ENCODE results near the gene DAB1. TPM values are rescaled to one million over a fixed set of nuclear protein-coding genes. Genes with fewer than 3 reads are reported as not detected.

Gene DAB1
- total RNA-seq, 6 experiments from 2014 or later, result 0.76 to 1.9 (median 1.1) TPM

DNA sequence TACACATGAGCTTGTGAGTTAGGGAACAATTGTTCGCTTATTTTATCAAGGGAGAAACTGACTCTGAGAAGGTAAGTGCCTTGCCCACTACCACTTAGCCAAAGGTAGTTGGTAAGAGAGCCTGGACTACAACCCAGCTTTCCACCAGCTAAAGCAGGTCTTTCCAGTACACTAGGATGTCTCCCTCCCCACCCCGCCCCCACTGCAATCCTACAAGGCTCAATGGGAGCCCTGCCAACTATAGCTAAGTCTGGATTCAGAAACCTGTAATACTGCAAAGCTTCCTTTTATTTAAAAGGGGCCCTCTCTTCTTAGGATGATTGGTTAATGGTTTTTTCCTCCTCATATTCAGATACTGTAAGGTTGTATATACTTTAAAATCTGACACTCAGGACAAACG lies 356.0 kb downstream of the DAB1 start:
- DNase-seq, result no peak
- H3K9me3 ChIP-seq, result no peaks in the 10 kb centered on the region
- H3K36me3 ChIP-seq, result no peaks in the 10 kb centered on the region
- no peaks in the 10 kb centered on the region for H3K4me1 ChIP-seq
- intact Hi-C loops (cut with DNase I), result no loop called here
- WGBS (ENCODE audit: insufficient coverage, low coverage, low lambda C conversion rate, missing lambda C conversion rate), result 80% methylated on average over 3 of the region's 3 CpGs
- H3K27ac ChIP-seq, result no peak overlapping the region
- no peaks in the 10 kb centered on the region for H3K27me3 ChIP-seq
- TF ChIP-seq, protein P1, sequence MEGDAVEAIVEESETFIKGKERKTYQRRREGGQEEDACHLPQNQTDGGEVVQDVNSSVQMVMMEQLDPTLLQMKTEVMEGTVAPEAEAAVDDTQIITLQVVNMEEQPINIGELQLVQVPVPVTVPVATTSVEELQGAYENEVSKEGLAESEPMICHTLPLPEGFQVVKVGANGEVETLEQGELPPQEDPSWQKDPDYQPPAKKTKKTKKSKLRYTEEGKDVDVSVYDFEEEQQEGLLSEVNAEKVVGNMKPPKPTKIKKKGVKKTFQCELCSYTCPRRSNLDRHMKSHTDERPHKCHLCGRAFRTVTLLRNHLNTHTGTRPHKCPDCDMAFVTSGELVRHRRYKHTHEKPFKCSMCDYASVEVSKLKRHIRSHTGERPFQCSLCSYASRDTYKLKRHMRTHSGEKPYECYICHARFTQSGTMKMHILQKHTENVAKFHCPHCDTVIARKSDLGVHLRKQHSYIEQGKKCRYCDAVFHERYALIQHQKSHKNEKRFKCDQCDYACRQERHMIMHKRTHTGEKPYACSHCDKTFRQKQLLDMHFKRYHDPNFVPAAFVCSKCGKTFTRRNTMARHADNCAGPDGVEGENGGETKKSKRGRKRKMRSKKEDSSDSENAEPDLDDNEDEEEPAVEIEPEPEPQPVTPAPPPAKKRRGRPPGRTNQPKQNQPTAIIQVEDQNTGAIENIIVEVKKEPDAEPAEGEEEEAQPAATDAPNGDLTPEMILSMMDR (IDR thresholded peaks at IDR 0.05), result no peak
- no peak for TF ChIP-seq POLR2A (IDR thresholded peaks at IDR 0.05)
- H3K4me3 ChIP-seq, result no peak overlapping the region
- peak in 2 of 4 donors; percentile 18 to 53 for ATAC-seq

DNA sequence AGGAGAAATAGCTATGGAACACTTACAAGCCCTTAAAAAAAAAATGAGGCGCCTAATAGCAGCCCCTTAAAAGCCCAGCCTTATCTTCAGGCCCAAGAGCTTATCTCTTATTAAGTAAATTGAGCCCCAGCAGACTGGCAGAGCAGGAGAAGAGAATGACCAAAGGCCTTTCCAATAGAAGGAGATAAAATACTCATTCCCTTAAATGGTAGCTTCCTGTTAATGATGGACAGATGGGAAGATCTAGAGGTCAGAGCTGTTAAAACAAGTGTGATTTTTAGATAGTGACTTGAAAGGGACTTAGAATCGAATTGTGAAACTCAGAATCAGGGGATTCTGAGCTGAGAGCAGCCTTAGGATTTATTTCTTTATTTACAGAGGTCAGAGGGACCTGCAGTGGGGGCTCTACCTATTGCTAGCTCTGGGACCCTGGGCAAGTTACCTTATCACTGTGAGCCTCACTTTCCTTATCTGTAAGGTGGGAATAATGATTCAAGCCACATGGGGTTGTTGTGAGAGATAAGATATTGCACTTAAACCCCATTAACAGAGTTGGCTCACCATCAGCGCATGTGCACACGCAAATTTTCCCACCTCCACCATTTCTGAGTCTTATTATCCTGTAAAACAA lies 356.8 kb downstream of the DAB1 start:
- H3K27me3 ChIP-seq, result no peaks in the 10 kb centered on the region
- no peak for DNase-seq
- intact Hi-C loops (cut with DNase I), result no loop called here
- ATAC-seq, result peak in 2 of 4 donors; percentile 14 to 62
- no peak overlapping the region for H3K4me3 ChIP-seq
- H3K9me3 ChIP-seq, result no peaks in the 10 kb centered on the region
- TF ChIP-seq, protein P1 (IDR thresholded peaks at IDR 0.05), result no peak
- no peak for TF ChIP-seq POLR2A (IDR thresholded peaks at IDR 0.05)
- H3K36me3 ChIP-seq, result no peaks in the 10 kb centered on the region
- no peaks in the 10 kb centered on the region for H3K4me1 ChIP-seq
- no peak overlapping the region for H3K27ac ChIP-seq
- 76% methylated on average over 4 of the region's 4 CpGs for WGBS (ENCODE audit: insufficient coverage, low coverage, low lambda C conversion rate, missing lambda C conversion rate)

DNA sequence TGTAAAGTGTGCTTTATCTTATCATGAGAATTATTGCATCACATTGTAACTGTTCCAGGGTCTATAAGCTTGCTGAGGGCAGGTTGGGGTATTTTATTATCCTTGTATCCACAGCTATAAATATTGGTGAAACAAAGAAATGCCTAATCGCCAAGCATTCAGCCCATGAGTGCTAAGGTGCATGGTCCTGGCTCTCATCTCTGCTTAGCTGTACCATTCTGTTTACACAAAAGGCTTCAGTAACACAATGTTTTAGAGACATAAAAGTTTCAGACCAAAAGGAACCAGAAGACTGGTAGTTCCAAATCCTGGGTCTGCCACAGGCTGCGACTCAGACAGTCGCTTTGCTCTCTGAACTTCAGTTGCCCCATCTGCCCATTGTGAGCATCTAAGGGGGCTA lies 358.4 kb downstream of the DAB1 start:
- DNase-seq, result no peak
- Histone ChIP-seq H3K4me1 (no peaks in the 10 kb centered on the region), H3K36me3 (no peaks in the 10 kb centered on the region), H3K9me3 (no peaks in the 10 kb centered on the region), H3K27ac (no peak overlapping the region), H3K4me3 (no peak overlapping the region), H3K27me3 (no peaks in the 10 kb centered on the region)
- WGBS (ENCODE audit: insufficient coverage, low coverage, low lambda C conversion rate, missing lambda C conversion rate), result 73% methylated on average over 2 of the region's 3 CpGs
- TF ChIP-seq, protein P1 (IDR thresholded peaks at IDR 0.05), result no peak
- no peak for TF ChIP-seq POLR2A (IDR thresholded peaks at IDR 0.05)
- peak in 1 of 4 donors; percentile 69 for ATAC-seq
- intact Hi-C loops (cut with DNase I), result no loop called here

DNA sequence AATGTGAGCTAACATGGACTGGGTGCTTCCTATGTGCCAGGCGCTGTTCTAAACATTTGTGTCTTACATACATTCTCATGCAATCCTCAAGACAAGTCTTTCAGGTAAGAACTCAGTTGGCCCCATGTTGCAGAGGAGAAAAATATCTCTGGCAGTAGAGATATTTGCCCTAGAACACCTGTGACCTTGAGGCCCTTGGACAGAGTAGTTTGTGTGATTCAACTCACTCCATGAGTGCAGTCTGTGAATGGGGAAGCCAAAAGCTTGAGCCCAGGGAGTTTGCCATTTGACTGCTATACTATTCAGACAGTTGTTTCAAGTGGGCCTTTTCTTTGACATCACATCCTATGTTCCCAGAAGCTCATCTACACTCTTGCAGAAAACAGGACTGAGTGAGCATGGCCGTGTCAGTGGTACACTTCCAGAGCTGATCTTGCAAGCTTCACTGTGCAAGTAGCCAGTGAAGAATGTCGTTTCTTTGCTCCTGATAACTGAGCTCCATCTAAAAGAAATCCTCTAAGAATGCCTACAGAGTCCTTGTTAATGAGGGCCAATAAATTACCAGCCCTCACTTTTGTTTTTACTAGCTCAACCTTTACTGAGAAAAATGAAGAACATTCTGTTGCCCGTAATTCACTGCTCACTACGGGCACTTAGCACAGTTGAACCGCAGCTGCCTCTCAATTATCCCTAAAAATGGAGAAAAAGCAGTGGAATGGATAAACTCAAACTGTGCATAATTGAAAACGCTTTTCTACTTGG lies 359.3 kb downstream of the DAB1 start:
- DNase-seq, result no peak
- H3K27me3 ChIP-seq, result no peaks in the 10 kb centered on the region
- H3K4me3 ChIP-seq, result no peak overlapping the region
- no peaks in the 10 kb centered on the region for H3K36me3 ChIP-seq
- intact Hi-C loops (cut with DNase I), result no loop called here
- H3K9me3 ChIP-seq, result no peaks in the 10 kb centered on the region
- ATAC-seq, result peak in 1 of 4 donors; percentile 26
- H3K27ac ChIP-seq, result no peak overlapping the region
- H3K4me1 ChIP-seq, result no peaks in the 10 kb centered on the region
- 82% methylated on average over 5 of the region's 7 CpGs for WGBS (ENCODE audit: insufficient coverage, low coverage, low lambda C conversion rate, missing lambda C conversion rate)
- TF ChIP-seq, protein P1 (IDR thresholded peaks at IDR 0.05), result no peak
- TF ChIP-seq POLR2A (IDR thresholded peaks at IDR 0.05), result no peak

Data from right lobe of liver (tissue), 6 donors.